OCI-LY7 (cell line): ENCODE data around the gene TMEM42.

Experiments
- CTCF ChIP-seq: fragments of 200-600 bp; sonication (generic); conservative IDR thresholded peaks from 2 replicates; pipeline ENCODE4 v1.5.1; 2014; ENCODE audit warnings: mild to moderate bottlenecking, antibody characterized with exemption, low read length, moderate library complexity, mixed read lengths
- EZH2phosphoT487 ChIP-seq: fragments of 200-600 bp; sonication (generic); IDR thresholded peaks from 2 replicates; pipeline ENCODE4 v1.6.1; 2018; ENCODE audit warnings: low read depth, borderline replicate concordance, mild to moderate bottlenecking, mixed run types, antibody characterized with exemption, low read length, moderate library complexity, mixed read lengths

- TF ChIP-seq CTCF (no peak), EZH2phosphoT487 (no peak)
Measured at GRCh38 chr3:44902628-44903027, 40.9 kb downstream of the TMEM42 start.
